Measurements from ENCODE around the gene TADA2B.

DNA sequence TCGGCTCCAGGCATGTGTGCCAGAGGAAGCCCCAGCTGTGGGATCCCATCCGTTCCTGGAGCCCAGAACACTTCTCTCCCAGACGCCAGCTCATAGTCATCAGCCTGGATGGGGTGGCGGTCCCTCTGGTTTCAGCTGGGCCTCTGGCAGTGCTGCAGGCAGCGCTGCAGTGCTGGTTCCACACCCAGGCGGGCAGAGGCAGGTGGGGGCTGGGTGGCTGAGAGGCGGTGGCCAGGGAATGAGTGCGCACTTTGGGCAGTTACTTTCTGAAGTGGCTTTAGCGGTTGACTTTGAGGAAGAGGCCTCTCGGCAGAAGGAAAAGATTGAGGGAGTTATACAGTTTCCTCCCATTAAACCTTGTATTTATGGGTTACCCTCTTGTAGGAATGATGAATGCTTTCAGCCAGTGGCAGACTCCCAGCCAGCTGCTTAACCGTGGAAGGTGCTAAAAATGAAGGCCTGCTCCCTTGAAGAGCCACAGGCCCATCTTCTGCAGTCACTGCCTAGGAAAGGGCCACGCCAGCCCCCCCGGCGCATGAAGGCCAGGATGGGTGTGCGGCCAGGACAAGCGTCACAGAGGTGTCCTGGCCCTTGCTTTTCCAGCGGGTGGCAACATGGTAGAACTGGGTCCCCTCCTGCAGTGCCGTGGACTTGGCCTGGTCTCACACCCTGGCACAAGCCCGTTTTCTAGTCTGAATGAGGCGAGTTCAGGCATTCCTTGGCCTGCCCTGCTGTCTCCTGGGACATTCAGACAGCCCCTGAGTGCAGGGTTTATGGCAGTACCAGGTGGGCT lies 9.9 kb downstream of the TADA2B start:
- TF ChIP-seq, protein P1, sequence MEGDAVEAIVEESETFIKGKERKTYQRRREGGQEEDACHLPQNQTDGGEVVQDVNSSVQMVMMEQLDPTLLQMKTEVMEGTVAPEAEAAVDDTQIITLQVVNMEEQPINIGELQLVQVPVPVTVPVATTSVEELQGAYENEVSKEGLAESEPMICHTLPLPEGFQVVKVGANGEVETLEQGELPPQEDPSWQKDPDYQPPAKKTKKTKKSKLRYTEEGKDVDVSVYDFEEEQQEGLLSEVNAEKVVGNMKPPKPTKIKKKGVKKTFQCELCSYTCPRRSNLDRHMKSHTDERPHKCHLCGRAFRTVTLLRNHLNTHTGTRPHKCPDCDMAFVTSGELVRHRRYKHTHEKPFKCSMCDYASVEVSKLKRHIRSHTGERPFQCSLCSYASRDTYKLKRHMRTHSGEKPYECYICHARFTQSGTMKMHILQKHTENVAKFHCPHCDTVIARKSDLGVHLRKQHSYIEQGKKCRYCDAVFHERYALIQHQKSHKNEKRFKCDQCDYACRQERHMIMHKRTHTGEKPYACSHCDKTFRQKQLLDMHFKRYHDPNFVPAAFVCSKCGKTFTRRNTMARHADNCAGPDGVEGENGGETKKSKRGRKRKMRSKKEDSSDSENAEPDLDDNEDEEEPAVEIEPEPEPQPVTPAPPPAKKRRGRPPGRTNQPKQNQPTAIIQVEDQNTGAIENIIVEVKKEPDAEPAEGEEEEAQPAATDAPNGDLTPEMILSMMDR (IDR thresholded peaks at IDR 0.05) = no peak
- TF ChIP-seq POLR2A (IDR thresholded peaks at IDR 0.05) (no peak), EP300 (IDR thresholded peaks at IDR 0.05) (no peak)

All from suprapubic skin (tissue), 3 donors.